ENCODE measurements around the gene BACH2. TPM values are rescaled to one million over a fixed set of nuclear protein-coding genes. Genes with fewer than 3 reads are reported as not detected.

The BACH2 gene
- polyA plus RNA-seq, 1 of the 3 experiments (the other 2 are of a cell fraction): 0.46 TPM

DNA sequence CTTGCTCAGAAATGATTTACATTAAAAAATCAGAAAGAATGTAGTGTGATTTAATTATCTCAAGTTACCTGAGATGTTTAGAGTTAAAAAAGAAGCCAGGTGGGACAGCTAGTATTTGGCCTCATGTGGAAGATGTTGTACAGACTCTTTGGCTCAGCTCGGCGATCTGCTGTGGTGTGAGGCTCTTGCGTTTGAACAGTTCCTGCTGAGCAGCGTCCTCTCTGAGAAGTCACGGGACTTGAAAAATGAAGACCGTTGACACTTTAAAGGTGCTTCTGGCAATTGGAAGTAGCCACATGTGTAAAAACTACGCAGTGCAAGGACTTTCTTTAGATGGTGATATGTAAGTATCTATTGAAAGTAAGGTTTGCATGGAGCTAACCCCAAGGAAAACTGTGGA is 169.0 kb downstream of the BACH2 start:
- Histone ChIP-seq H3K27me3 (ENCODE audit: insufficient read depth) (no peaks in the 10 kb centered on the region), H3K27ac (ENCODE audit: low read depth in 2 of 2, low read length in 1 of 2) (no peak overlapping the region), H3K9ac (no peak overlapping the region), H3K4me2 (no peak overlapping the region), H3K4me1 (ENCODE audit: control insufficient read depth in 1 of 2, insufficient read depth in 2 of 2, low read depth in 1 of 2, low read length in 1 of 2) (peaks cover 0 to 21% of the 10 kb centered on the region in 2 experiments; a peak in 3 of 4 replicates), H3K36me3 (replicated peaks in 1 of 2; ENCODE audit: control insufficient read depth in 1 of 2, insufficient read depth in 2 of 2, low read length in 1 of 2) (no peaks in the 10 kb centered on the region), H3F3A (replicated peaks; ENCODE audit: insufficient read depth) (no peaks in the 10 kb centered on the region), H2AFZ (ENCODE audit: low read depth) (no peak overlapping the region), H4K20me1 (ENCODE audit: insufficient read depth) (no peaks in the 10 kb centered on the region), H3K4me3 (ENCODE audit: low read depth in 2 of 2, low read length in 1 of 2) (no peak overlapping the region), H3K9me2 (no peaks in the 10 kb centered on the region), H3K9me3 (no peaks in the 10 kb centered on the region), H3K79me2 (ENCODE audit: insufficient read depth) (no peaks in the 10 kb centered on the region)
- TF ChIP-seq MEF2A (IDR thresholded peaks at IDR 0.05; ENCODE audit: borderline replicate concordance, low read depth): no peak
- TF ChIP-seq RAD21 (IDR thresholded peaks at IDR 0.05; ENCODE audit: low read length): no peak
- TF ChIP-seq TEAD4 (IDR thresholded peaks at IDR 0.05; ENCODE audit: borderline replicate concordance, insufficient read depth): no peak
- TF ChIP-seq, protein P1, sequence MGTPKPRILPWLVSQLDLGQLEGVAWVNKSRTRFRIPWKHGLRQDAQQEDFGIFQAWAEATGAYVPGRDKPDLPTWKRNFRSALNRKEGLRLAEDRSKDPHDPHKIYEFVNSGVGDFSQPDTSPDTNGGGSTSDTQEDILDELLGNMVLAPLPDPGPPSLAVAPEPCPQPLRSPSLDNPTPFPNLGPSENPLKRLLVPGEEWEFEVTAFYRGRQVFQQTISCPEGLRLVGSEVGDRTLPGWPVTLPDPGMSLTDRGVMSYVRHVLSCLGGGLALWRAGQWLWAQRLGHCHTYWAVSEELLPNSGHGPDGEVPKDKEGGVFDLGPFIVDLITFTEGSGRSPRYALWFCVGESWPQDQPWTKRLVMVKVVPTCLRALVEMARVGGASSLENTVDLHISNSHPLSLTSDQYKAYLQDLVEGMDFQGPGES (IDR thresholded peaks at IDR 0.05; ENCODE audit: low read depth, low read length): no peak
- TF ChIP-seq SIN3A (IDR thresholded peaks at IDR 0.05; ENCODE audit: borderline replicate concordance, low read depth, low read length): no peak
- TF ChIP-seq TCF12 (IDR thresholded peaks at IDR 0.05): no peak
- TF ChIP-seq EP300 (IDR thresholded peaks at IDR 0.05; ENCODE audit: borderline replicate concordance in 1 of 2, low read depth in 1 of 2, low read length in 1 of 2): no peak
- DNase-seq: no peak
- ChIA-PET CTCF (interaction anchor here (1.1 to 1.7 kb wide), 2 partner anchors 19 to 147 kb away, joined by 3 read pairs; no protein-coding TSS in a partner anchor), POLR2A (no interaction called here)
- WGBS (ENCODE audit: low lambda C conversion rate): 87% methylated on average over 7 of the region's 7 CpGs

DNA sequence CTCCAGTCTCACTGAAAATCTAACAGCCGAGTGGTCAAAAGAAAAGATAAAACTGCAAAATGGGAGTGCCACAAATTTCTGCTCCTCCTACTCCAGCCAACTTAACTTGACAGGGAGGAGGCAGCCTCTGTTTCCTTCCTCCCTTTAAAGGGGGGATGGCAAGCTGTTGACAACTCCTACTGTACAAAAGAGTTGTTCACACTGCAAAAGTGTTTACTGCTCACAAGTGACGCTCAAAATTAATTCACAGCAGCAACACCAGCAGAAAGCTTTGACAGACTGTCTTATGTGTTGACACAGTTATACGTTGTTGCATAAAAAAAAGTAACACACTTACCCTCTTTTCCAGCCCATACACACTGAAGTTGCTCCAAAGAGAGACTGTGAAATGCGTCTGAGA is 169.8 kb downstream of the BACH2 start:
- H3F3A ChIP-seq (replicated peaks; ENCODE audit: insufficient read depth): no peaks in the 10 kb centered on the region
- no peak for DNase-seq
- TF ChIP-seq TEAD4 (IDR thresholded peaks at IDR 0.05; ENCODE audit: borderline replicate concordance, insufficient read depth): no peak
- TF ChIP-seq RCOR1 (IDR thresholded peaks at IDR 0.05; ENCODE audit: low read length): no peak
- TF ChIP-seq MXI1 (IDR thresholded peaks at IDR 0.05; ENCODE audit: low read depth, low read length): no peak
- no peak for TF ChIP-seq GABPA (IDR thresholded peaks at IDR 0.05; ENCODE audit: low read depth)
- no peak for TF ChIP-seq EZH2phosphoT487 (IDR thresholded peaks at IDR 0.05; ENCODE audit: borderline replicate concordance, low read depth)
- TF ChIP-seq, protein P2, sequence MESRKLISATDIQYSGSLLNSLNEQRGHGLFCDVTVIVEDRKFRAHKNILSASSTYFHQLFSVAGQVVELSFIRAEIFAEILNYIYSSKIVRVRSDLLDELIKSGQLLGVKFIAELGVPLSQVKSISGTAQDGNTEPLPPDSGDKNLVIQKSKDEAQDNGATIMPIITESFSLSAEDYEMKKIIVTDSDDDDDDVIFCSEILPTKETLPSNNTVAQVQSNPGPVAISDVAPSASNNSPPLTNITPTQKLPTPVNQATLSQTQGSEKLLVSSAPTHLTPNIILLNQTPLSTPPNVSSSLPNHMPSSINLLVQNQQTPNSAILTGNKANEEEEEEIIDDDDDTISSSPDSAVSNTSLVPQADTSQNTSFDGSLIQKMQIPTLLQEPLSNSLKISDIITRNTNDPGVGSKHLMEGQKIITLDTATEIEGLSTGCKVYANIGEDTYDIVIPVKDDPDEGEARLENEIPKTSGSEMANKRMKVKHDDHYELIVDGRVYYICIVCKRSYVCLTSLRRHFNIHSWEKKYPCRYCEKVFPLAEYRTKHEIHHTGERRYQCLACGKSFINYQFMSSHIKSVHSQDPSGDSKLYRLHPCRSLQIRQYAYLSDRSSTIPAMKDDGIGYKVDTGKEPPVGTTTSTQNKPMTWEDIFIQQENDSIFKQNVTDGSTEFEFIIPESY (IDR thresholded peaks at IDR 0.05; ENCODE audit: borderline replicate concordance, low read depth): no peak
- ChIA-PET POLR2A (interaction anchor here (0.6 kb wide), 1 partner anchor 32 kb away, joined by 3 read pairs; no protein-coding TSS in a partner anchor), CTCF (interaction anchor here (1.1 to 1.7 kb wide), 2 partner anchors 19 to 148 kb away, joined by 3 read pairs; no protein-coding TSS in a partner anchor)
- H3K9me3 ChIP-seq: no peaks in the 10 kb centered on the region
- H3K27ac ChIP-seq (ENCODE audit: low read depth in 2 of 2, low read length in 1 of 2): no peak overlapping the region
- H2AFZ ChIP-seq (ENCODE audit: low read depth): no peak overlapping the region
- H4K20me1 ChIP-seq (ENCODE audit: insufficient read depth): no peaks in the 10 kb centered on the region
- H3K4me3 ChIP-seq (ENCODE audit: low read depth in 2 of 2, low read length in 1 of 2): no peak overlapping the region
- 87% methylated on average over 4 of the region's 4 CpGs for WGBS (ENCODE audit: low lambda C conversion rate)
- H3K9me2 ChIP-seq: no peaks in the 10 kb centered on the region
- H3K36me3 ChIP-seq (replicated peaks in 1 of 2; ENCODE audit: control insufficient read depth in 1 of 2, insufficient read depth in 2 of 2, low read length in 1 of 2): no peaks in the 10 kb centered on the region
- H3K27me3 ChIP-seq (ENCODE audit: insufficient read depth): no peaks in the 10 kb centered on the region
- H3K4me1 ChIP-seq (ENCODE audit: control insufficient read depth in 1 of 2, insufficient read depth in 2 of 2, low read depth in 1 of 2, low read length in 1 of 2): peaks cover 0 to 14% of the 10 kb centered on the region in 2 experiments; a peak in 1 of 4 replicates
- no peaks in the 10 kb centered on the region for H3K79me2 ChIP-seq (ENCODE audit: insufficient read depth)
- no peak overlapping the region for H3K9ac ChIP-seq
- H3K4me2 ChIP-seq: no peak overlapping the region

Measured in SK-N-SH (cell line).